Ishikawa (cell line): Measurements from ENCODE around the gene PPP1R9B.

Experiments
- CEBPB ChIP-seq: IDR thresholded peaks from 2 replicates; pipeline ENCODE4 v1.6.1; 2012
- CREB1 ChIP-seq: IDR thresholded peaks from 2 replicates; pipeline ENCODE4 v1.6.1; 2012; ENCODE audit warnings: low read depth
- EGR1 ChIP-seq: IDR thresholded peaks from 2 replicates; pipeline ENCODE4 v1.6.1; 2012
- EP300 ChIP-seq: IDR thresholded peaks from 2 replicates; pipeline ENCODE4 v1.6.1; 2012; ENCODE audit warnings: borderline replicate concordance
- FOXM1 ChIP-seq: IDR thresholded peaks from 2 replicates; pipeline ENCODE4 v1.6.1; 2012; ENCODE audit warnings: low read depth, borderline replicate concordance
- NFIC ChIP-seq: IDR thresholded peaks from 2 replicates; pipeline ENCODE4 v1.6.1; 2012
- RAD21 ChIP-seq: IDR thresholded peaks from 2 replicates; pipeline ENCODE4 v1.6.1; 2012; ENCODE audit warnings: low read depth
- TAF1 ChIP-seq: IDR thresholded peaks from 2 replicates; pipeline ENCODE4 v1.6.1; 2012; ENCODE audit warnings: low read depth, mild to moderate bottlenecking
- TCF12 ChIP-seq: IDR thresholded peaks from 2 replicates; pipeline ENCODE4 v1.6.1; 2012; ENCODE audit warnings: low read depth
- TEAD4 ChIP-seq: IDR thresholded peaks from 2 replicates; pipeline ENCODE4 v1.6.1; 2012
- USF1 ChIP-seq: IDR thresholded peaks from 2 replicates; pipeline ENCODE4 v1.6.1; 2012
- YY1 ChIP-seq: IDR thresholded peaks from 2 replicates; pipeline ENCODE4 v1.6.1; 2012; ENCODE audit warnings: low read depth
- ZBTB7A ChIP-seq: IDR thresholded peaks from 2 replicates; pipeline ENCODE4 v1.6.1; 2012; ENCODE audit warnings: low read depth
- TF ChIP-seq, protein P1 (sequence below): IDR thresholded peaks from 2 replicates; pipeline ENCODE4 v1.6.1; 2012
- TF ChIP-seq, protein P2 (sequence below): IDR thresholded peaks from 2 replicates; pipeline ENCODE4 v1.6.1; 2012; ENCODE audit warnings: low read depth, mild to moderate bottlenecking

The PPP1R9B gene

GRCh38 chr17:50186661-50187393 is 36.4 kb upstream of the PPP1R9B start:
- TF ChIP-seq EGR1 (no peak), YY1 (no peak), USF1 (no peak), FOXM1 (no peak), CEBPB (no peak), NFIC (no peak), ZBTB7A (no peak), TAF1 (no peak), TEAD4 (no peak), TCF12 (no peak), RAD21 (no peak), CREB1 (no peak), EP300 (no peak)
- TF ChIP-seq, protein P1, sequence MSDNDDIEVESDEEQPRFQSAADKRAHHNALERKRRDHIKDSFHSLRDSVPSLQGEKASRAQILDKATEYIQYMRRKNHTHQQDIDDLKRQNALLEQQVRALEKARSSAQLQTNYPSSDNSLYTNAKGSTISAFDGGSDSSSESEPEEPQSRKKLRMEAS = no peak
- TF ChIP-seq, protein P2, sequence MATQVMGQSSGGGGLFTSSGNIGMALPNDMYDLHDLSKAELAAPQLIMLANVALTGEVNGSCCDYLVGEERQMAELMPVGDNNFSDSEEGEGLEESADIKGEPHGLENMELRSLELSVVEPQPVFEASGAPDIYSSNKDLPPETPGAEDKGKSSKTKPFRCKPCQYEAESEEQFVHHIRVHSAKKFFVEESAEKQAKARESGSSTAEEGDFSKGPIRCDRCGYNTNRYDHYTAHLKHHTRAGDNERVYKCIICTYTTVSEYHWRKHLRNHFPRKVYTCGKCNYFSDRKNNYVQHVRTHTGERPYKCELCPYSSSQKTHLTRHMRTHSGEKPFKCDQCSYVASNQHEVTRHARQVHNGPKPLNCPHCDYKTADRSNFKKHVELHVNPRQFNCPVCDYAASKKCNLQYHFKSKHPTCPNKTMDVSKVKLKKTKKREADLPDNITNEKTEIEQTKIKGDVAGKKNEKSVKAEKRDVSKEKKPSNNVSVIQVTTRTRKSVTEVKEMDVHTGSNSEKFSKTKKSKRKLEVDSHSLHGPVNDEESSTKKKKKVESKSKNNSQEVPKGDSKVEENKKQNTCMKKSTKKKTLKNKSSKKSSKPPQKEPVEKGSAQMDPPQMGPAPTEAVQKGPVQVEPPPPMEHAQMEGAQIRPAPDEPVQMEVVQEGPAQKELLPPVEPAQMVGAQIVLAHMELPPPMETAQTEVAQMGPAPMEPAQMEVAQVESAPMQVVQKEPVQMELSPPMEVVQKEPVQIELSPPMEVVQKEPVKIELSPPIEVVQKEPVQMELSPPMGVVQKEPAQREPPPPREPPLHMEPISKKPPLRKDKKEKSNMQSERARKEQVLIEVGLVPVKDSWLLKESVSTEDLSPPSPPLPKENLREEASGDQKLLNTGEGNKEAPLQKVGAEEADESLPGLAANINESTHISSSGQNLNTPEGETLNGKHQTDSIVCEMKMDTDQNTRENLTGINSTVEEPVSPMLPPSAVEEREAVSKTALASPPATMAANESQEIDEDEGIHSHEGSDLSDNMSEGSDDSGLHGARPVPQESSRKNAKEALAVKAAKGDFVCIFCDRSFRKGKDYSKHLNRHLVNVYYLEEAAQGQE = no peak

GRCh38 chr17:50185631-50186471 is 35.4 kb upstream of the PPP1R9B start:
- no peak for TF ChIP-seq RAD21
- no peak for TF ChIP-seq CREB1
- TF ChIP-seq YY1 = no peak
- no peak for TF ChIP-seq USF1

GRCh38 chr17:50184611-50185398 is 34.3 kb upstream of the PPP1R9B start:
- TF ChIP-seq TAF1 (no peak), EP300 (no peak), ZBTB7A (no peak), FOXM1 (no peak), NFIC (no peak), CEBPB (no peak), TCF12 (no peak)
- TF ChIP-seq, protein P1 = no peak

GRCh38 chr17:50184064-50184463 is 33.6 kb upstream of the PPP1R9B start:
- TF ChIP-seq EP300 (no peak), NFIC (no peak), ZBTB7A (no peak), TEAD4 (no peak)

DNA sequence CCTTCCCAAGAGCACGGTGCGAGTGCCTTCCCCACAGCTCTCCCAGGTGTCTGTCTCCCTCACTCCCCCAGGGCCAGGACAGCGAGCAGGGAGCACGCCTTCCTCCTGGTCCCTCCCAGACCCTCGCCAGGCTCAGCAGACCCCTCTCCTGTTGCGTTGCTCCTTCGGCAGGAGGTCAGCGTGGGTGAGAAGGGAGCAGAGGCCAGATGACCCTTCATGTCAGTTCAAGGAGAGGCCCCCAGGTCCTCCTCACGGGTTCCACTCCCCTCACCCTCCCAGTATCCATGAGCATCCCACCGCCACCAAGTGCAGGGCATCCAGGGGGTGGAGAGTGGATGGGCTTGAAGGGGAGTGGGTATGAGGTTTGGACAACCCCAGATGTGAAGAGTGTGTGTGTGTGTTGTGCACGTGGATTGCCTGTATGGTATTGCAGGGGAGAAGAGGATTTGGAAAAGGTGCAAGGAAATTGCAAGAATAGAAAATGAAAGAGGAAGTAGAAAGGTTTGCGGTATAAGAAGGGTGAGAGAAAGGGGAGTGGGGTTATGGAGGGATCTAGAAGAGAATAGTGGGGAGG is 33.0 kb upstream of the PPP1R9B start:
- TF ChIP-seq EP300 (no peak), ZBTB7A (0 out of 2 replicates have a peak, but pooled peaks have one; percentile 33)

DNA sequence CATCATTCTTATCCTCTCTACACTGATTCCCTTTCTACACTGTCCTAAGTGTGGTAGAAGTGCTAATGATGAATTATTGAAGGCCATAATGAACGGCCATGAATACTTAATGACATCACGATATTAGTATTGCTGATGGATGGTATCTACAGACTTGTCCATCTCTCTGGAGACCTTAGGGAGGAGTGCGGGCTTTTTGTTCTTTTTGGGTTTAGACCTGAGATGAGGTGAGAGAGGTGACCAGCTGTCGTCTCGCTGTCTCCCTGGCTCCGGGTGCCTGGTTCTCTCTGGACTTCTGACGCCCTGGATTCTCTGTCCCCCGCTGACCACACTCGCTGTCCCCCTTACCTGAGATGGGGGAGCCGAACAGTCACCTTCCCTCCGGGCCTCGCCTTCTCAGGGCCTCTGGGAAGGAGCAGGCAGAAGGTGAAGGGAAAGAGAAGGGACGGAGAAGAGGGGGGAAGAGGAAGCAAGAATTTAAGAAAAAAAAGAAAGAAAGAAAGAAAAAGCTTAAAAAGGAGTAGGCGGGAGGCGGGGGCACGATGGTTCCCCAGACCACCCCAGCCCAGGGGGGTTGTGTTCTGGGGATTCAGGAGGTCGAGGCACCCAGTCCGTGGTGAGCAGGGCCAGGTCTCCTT is 32.4 kb upstream of the PPP1R9B start:
- TF ChIP-seq EP300 (no peak), NFIC (no peak), CEBPB (no peak), YY1 (no peak)
- TF ChIP-seq, protein P2 = no peak
